Body of pancreas (tissue), 4 donors: ENCODE data around the gene ATP2B1.

Experiments used
- POLR2A ChIP-seq, 3 donors: fragments of 450-650 bp; IDR thresholded peaks; one replicate each; pipeline ENCODE4 v1.6.1; 2016; ENCODE audit warnings: antibody characterized with exemption in 3 of 3, mild to moderate bottlenecking in 2 of 3
- TF ChIP-seq, protein P1 (sequence below), 7 experiments: fragments of 450-650 bp in 4 of 7; fragments of 200-600 bp in 3 of 7; sonication (generic) in 3 of 7; IDR thresholded peaks; one replicate each; pipeline ENCODE4 v1.5.1; 2016 to 2019; ENCODE audit warnings: antibody characterized with exemption in 7 of 7

DNA sequence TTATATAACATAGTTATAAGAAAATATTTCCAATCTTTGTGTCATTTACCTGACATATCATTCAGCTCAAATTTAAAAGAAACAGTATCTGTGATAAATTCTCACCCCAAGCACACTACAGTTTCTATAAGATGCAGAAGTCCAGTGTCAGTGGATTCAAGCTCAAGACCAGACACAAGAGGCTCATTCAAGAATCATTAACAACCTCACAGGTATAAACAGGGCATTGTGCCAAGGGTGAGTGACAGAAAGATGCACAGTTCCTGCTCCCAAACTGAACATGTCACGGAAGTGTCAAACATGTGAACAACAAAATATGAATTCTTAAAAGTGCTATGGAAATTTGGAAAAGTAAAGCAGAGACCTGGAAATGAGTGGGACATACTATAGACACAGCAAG is 12.8 kb downstream of the ATP2B1 start:
- TF ChIP-seq, protein P1, sequence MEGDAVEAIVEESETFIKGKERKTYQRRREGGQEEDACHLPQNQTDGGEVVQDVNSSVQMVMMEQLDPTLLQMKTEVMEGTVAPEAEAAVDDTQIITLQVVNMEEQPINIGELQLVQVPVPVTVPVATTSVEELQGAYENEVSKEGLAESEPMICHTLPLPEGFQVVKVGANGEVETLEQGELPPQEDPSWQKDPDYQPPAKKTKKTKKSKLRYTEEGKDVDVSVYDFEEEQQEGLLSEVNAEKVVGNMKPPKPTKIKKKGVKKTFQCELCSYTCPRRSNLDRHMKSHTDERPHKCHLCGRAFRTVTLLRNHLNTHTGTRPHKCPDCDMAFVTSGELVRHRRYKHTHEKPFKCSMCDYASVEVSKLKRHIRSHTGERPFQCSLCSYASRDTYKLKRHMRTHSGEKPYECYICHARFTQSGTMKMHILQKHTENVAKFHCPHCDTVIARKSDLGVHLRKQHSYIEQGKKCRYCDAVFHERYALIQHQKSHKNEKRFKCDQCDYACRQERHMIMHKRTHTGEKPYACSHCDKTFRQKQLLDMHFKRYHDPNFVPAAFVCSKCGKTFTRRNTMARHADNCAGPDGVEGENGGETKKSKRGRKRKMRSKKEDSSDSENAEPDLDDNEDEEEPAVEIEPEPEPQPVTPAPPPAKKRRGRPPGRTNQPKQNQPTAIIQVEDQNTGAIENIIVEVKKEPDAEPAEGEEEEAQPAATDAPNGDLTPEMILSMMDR (IDR thresholded peaks at IDR 0.05) = no peak
- no peak for TF ChIP-seq POLR2A (IDR thresholded peaks at IDR 0.05)
